Measurements from ENCODE around the gene COL23A1. TPM values are rescaled to one million over a fixed set of nuclear protein-coding genes. Genes with fewer than 3 reads are reported as not detected.

Gene COL23A1
- total and polyA plus RNA-seq, 2 of the 8 experiments (the other 6 are each of a cell fraction or from before 2014, with no cell fraction given): 3.1 to 4.7 TPM

GRCh38 chr5:178305801-178306200, 284.4 kb downstream of the COL23A1 start:
- Histone ChIP-seq H2BK20ac (ENCODE audit: low read length) (no peak overlapping the region), H2BK5ac (ENCODE audit: low read depth, low read length) (no peak overlapping the region), H4K8ac (ENCODE audit: extremely low read depth, insufficient read depth, low read length) (no peak overlapping the region), H4K5ac (ENCODE audit: insufficient read length, low read depth, low read length) (no peak overlapping the region), H2AK5ac (ENCODE audit: low read depth, low read length) (no peak overlapping the region), H3K9me3 (ENCODE audit: insufficient read depth in 2 of 2, low read depth in 1 of 2, low read length in 1 of 2) (no peaks in the 10 kb centered on the region), H3K4me1 (replicated peaks in 1 of 4; ENCODE audit: control insufficient read depth in 3 of 4, insufficient read depth in 4 of 4, low read length in 3 of 4) (peaks cover 0 to 9% (median 1%) of the 10 kb centered on the region in 4 experiments; a peak in 2 of 7 replicates), H3K36me3 (ENCODE audit: control insufficient read depth in 2 of 4, insufficient read depth in 4 of 4, low read length in 3 of 4) (no peaks in the 10 kb centered on the region), H3K4ac (replicated peaks; ENCODE audit: insufficient read length, low read depth, low read length) (no peak overlapping the region), H3K9ac (replicated peaks in 1 of 4; ENCODE audit: extremely low read depth in 1 of 4, low read depth in 3 of 4, low read length in 3 of 4) (no peak overlapping the region), H3K27ac (ENCODE audit: low read depth, low read length) (no peak overlapping the region), H4K20me1 (replicated peaks in 1 of 2; ENCODE audit: control insufficient read depth in 1 of 2, insufficient read depth in 2 of 2, low read length in 2 of 2) (no peaks in the 10 kb centered on the region), H3K23me2 (ENCODE audit: low read depth, low read length) (no peaks in the 10 kb centered on the region), H3K79me1 (ENCODE audit: low read depth, low read length) (no peaks in the 10 kb centered on the region), H3K14ac (ENCODE audit: insufficient read length) (no peak overlapping the region), H4K91ac (replicated peaks; ENCODE audit: insufficient read length, low read length) (no peak overlapping the region), H3K23ac (ENCODE audit: insufficient read length) (no peak overlapping the region), H2BK120ac (replicated peaks; ENCODE audit: low read depth, low read length) (no peak overlapping the region), H3K56ac (replicated peaks; ENCODE audit: insufficient read length, low read depth, low read length) (no peak overlapping the region), H2AFZ (ENCODE audit: low read length) (no peak overlapping the region), H3K18ac (ENCODE audit: extremely low read depth, low read length) (no peak overlapping the region), H2BK15ac (ENCODE audit: low read length) (no peak overlapping the region), H3K4me3 (ENCODE audit: extremely low read depth in 1 of 4, insufficient read depth in 2 of 4, low read depth in 3 of 4, low read length in 4 of 4) (no peak overlapping the region), H3K79me2 (ENCODE audit: control insufficient read depth in 1 of 2, insufficient read depth in 2 of 2, low read length in 2 of 2) (no peaks in the 10 kb centered on the region), H2BK12ac (ENCODE audit: low read depth, low read length) (no peak overlapping the region), H3K27me3 (replicated peaks in 1 of 4; ENCODE audit: control insufficient read depth in 3 of 4, extremely low read depth in 1 of 4, insufficient read depth in 3 of 4, low read length in 3 of 4) (no peaks in the 10 kb centered on the region), H3K4me2 (ENCODE audit: insufficient read depth in 1 of 2, low read depth in 2 of 2, low read length in 2 of 2) (no peak overlapping the region)
- FAIRE-seq: no peak
- DNase-seq (ENCODE audit: low read depth in 1 of 2, low spot score in 2 of 2): no peak
- WGBS, 2 experiments (ENCODE audit: extremely low coverage in 1 of 2, insufficient coverage in 1 of 2, insufficient read length in 1 of 2, insufficient replicate concordance in 2 of 2, low coverage in 1 of 2, low lambda C conversion rate in 2 of 2, missing lambda C conversion rate in 1 of 2): 93% methylated on average over 14 of the region's 15 CpGs; no CpG with 5 or more reads in 1 of the 2 experiments
- ChIA-PET CTCF (ENCODE audit: partially characterized antibody) (interaction anchor here (0.6 to 5.6 kb wide), 7 partner anchors 9 to 247 kb away, joined by 3 to 55 read pairs (median 3); no protein-coding TSS in a partner anchor), POLR2A (ENCODE audit: partially characterized antibody) (no interaction called here)
- TF ChIP-seq RNF2 (IDR thresholded peaks at IDR 0.05; ENCODE audit: borderline replicate concordance, low read depth, low read length, missing control alignments, poor library complexity, severe bottlenecking): no peak
- TF ChIP-seq CHD1 (IDR thresholded peaks at IDR 0.05; ENCODE audit: low read depth, low read length): no peak
- no peak for TF ChIP-seq HDAC2 (IDR thresholded peaks at IDR 0.05; ENCODE audit: borderline replicate concordance in 1 of 2, low read depth in 2 of 2, low read length in 2 of 2)
- no peak for TF ChIP-seq EZH2 (IDR thresholded peaks at IDR 0.05; ENCODE audit: low read depth, low read length, severe bottlenecking)

All from H1 (cell line).